Stimulated activated CD8-positive, alpha-beta memory T cell treated with anti-CD3 and anti-CD28 coated beads, Interleukin-7, amount 100 ng/mL, for 48 hours (primary cell): ENCODE results near the gene PANK4.

Experiments
- DNase-seq, 2 donors: peaks; one replicate each; pipeline ENCODE4 v3.0.0-alpha.2; 2020; ENCODE audit warnings: low read depth in 1 of 2; ENCODE audit errors: extremely low read depth in 1 of 2

Gene PANK4

GRCh38 chr1:2530513-2531361 is 4.3 kb upstream of the PANK4 start:
- DNase-seq: no peak

GRCh38 chr1:2529784-2530512 is 3.6 kb upstream of the PANK4 start, which contains the start of gene HES5:
Gene HES5, minus strand, starts transcription at chr1:2530263. Its CDS starts 99 bp downstream, at chr1:2530164.
- DNase-seq: no peak

GRCh38 chr1:2528966-2529783 is 2.8 kb upstream of the PANK4 start:
- DNase-seq: no peak

DNA sequence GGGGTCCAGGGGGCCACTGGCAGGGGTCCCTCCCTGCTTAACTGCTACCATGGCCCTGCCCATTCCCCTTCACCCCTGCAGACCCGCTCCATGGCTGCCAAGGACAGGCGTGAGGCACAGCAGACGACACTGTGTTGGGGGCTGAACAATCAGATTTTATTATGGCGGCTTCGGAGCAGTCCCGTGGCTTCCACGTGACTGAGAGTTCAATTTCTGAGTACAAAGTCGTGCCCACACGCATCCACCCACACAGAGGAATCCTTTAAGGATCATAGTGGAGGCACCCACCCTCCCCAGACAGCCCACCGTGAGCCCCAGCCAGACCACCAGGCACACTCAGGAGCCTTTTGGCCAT is 2.2 kb upstream of the PANK4 start:
- no peak for DNase-seq

GRCh38 chr1:2528016-2528415 is 1.6 kb upstream of the PANK4 start:
- no peak for DNase-seq

GRCh38 chr1:2527556-2527860 is 1.1 kb upstream of the PANK4 start:
- no peak for DNase-seq

GRCh38 chr1:2526824-2527555 is 594 bp upstream of the PANK4 start:
- DNase-seq: peak; percentile 41 to 72

DNA sequence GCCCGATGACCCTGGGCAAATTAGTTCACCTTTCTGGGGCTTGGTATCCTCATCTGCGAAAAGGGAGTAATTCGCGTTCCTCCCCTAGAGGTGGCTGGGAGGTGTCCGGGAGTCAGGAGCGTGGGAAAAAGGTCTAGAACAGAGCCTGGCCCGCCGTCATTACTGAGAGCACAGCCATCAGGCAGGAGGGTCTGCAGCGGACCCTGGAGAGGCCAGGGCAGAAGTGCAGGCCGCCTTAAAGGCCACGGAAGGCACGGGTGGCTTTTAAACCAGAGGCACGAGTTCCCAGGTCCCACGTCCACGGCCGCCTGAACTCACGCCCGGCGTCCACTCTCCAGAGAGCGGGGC is 850 bp downstream of the PANK4 start:
- DNase-seq: no peak

DNA sequence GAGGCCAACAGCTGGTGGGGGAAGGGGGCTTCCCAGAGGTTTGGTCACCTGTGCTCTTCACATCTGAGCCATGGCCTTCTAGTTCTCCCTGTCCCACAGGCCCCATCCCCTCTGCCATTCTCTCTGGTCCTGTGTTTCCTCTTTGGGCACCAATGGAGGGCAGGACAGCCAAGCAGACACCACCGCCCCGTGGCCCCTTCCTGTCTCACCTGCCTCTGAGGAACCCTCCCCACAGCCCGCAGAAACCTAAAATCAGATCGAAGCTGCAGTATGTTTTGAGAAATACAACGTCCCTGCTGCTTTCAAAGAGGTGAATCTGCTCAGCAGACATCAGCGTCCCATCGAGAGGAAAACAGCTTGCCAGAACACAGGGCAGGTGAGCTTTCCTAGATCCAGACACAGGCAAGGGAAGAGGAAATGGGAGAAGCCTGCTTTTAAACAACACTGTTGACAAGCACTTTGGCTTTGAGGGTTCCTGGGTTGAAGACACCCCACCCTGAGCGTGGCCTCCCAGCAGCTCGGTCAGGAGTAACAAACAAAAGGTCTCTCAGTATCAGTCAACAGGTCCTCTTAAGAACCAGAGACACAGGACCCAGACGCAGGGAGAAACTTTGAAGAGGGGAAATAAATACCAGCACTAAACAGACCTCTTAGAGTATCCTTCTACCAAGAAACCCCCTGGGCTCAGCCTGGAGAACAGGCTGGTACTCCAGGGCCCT is 2.3 kb downstream of the PANK4 start:
- DNase-seq: peak in 1 of 2 donors; percentile 23

DNA sequence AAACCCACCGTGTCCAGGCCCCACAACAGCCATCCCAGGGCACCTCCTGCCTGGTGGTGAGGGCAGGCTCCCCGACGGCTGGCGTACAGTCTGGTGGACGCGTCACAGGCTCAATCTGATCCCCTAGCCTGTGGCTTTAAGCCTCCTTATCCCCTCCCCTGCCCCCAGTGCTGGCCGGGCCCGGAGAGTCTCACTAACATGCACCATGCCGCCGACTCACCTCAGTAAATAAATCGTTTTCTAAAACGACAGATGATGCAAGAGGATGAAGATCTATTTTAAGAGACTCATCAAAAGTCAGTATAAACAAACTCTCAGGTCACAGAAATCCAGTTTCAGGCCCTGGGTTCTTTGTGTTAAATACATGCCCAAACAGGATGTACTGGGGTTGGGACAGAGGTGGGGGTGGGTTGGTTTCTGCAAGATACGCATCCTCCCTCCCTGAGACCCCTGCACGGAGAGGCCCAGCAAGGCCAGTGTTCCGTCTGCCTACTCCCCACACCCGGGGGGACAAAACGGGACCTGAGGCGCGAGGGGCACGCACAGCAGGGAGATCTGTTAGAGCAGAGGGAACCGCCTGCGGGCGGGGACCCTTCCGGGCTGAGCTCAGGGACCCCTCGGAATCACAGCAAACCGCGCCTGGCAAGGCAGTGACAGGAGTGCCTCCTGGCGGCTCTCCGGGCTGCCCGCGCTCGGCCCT is 3.1 kb downstream of the PANK4 start:
- DNase-seq: no peak

GRCh38 chr1:2522230-2522629 is 4.2 kb downstream of the PANK4 start:
- no peak for DNase-seq

- no peak for DNase-seq
These were observed 5.6 kb downstream of the PANK4 start for GRCh38 chr1:2520806-2521205.

DNA sequence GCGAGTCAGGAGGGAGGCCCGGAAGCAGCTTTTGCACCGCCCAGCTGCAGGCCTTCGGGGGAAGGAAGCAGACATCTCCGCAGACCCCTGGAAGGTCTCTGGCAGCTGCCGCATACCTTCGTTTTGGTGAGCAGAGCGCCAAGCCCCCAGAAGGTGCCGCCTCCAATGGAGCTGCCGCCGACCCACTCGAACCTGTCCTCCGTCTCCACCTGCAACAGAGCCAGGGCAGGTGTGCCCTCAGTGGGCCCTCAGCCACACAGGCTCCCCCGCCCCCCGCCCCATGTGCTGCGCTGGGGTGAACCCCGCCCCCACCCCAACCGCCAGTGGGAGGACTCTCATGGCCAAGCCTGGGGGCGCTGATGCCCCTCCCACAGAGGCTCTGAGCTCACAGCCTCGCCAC is 6.2 kb downstream of the PANK4 start:
- no peak for DNase-seq

DNA sequence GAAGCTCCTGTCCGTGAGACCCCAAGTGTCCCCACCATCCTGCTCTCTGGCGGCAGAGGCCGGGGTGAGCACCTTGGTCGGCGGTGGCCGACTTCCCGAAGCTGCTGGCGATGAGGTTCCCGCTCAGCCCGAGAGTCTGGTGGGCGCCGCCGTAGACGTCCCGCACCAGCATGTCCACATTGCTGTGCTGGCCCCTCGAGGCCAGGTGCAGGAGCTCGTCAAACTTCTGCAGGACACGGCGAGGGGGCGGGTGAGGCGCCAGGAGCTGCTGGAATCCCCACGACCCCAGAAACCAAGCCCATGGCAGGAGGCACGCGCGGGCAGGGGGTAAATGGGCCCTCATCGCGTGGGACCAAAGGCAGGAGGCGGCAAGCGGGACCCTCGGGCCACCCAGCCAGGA is 6.7 kb downstream of the PANK4 start:
- DNase-seq: no peak

GRCh38 chr1:2519029-2519685 is 7.2 kb downstream of the PANK4 start:
- DNase-seq: no peak

GRCh38 chr1:2518528-2518927 is 7.9 kb downstream of the PANK4 start:
- DNase-seq: no peak

- no peak for DNase-seq
These were observed 8.4 kb downstream of the PANK4 start for GRCh38 chr1:2517966-2518365.

DNA sequence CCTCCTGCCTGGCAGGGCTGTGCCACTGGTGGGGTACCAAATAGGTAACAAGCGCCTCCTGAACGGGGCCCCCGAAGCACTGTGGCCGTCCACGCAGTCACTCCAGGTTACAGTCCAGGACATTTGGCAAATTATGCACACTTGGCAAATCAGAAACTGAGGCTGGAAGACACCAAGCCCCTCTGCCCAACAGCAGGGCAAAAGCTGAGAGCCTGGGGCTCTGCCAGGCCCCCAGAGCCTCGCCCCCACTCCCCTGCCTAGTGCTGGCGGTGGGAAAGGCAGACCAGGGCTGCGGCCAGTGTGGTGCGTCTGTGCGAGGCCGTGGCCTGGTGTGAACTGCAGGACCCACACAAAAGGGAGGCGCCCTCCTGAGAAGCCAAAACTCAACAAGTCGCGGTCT is 9.4 kb downstream of the PANK4 start:
- no peak for DNase-seq

DNA sequence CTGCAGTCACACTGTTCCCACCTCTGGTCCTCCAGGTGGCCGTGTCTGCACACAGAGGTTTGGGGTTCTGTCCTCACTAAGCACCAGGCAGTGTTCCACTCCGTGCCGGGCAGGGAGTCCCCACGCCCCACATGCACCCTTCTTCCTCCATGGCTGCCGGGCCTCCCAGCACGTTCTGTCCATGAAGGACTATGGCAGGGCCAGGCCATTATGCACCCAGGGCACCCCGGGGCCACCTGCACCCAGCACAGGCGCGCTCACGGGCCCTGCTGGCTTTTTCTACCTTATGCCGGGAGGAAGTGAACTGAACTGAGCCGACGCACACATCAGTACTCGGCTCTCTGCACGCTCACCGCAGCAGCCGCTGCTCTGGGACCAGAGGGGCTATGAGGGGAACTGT is 10.3 kb downstream of the PANK4 start:
- DNase-seq: no peak
